Esophagus muscularis mucosa (tissue), 3 donors: Measurements from ENCODE around the gene YY1AP1.

Experiments
- CTCF ChIP-seq, 3 experiments: fragments of 200-600 bp in 2 of 3; fragments of 450-650 bp in 1 of 3; sonication (generic) in 2 of 3; IDR thresholded peaks; one replicate each; pipeline ENCODE4 v1.5.1; 2017 to 2019; ENCODE audit warnings: antibody characterized with exemption in 3 of 3, mild to moderate bottlenecking in 2 of 3, moderate library complexity in 1 of 3
- POLR2A ChIP-seq: fragments of 450-650 bp; IDR thresholded peaks from one replicate; pipeline ENCODE4 v1.6.1; 2017; ENCODE audit warnings: antibody characterized with exemption, moderate library complexity, mild to moderate bottlenecking, low read depth
- POLR2AphosphoS5 ChIP-seq, 2 donors: sonication (generic); formaldehyde crosslinking; IDR thresholded peaks; one replicate each; pipeline ENCODE4 v1.6.1; 2017; ENCODE audit warnings: antibody characterized with exemption in 2 of 2

- TF ChIP-seq POLR2A (no peak), CTCF (IDR thresholded peaks at IDR 0.05) (no peak), POLR2AphosphoS5 (IDR thresholded peaks at IDR 0.05) (no peak)
Observed at GRCh38 chr1:155680531-155680930, 8.0 kb downstream of the YY1AP1 start.
